B cell (primary cell): ENCODE results near the gene AQP12B. TPM values are rescaled to one million over a fixed set of nuclear protein-coding genes. Genes with fewer than 3 reads are reported as not detected.

Experiments used
- ATAC-seq: fragments of 200-7000 bp; cut with Tn5 transposase; one replicate; pipeline ENCODE4 v1.10.0; 2021; ENCODE audit warnings: low read depth, mild to moderate bottlenecking, moderate number of reproducible peaks, moderate library complexity
- CTCF ChIA-PET: fragments of 350-600 bp; sonication (Branson Sonifier 250); formaldehyde crosslinking; loops from one replicate; lab custom pipeline; 2021; ENCODE audit warnings: antibody characterized with exemption, inconsistent platforms; lab: Charles Lee
- POLR2A ChIA-PET: fragments of 350-600 bp; sonication (Branson Sonifier 250); formaldehyde crosslinking; loops from one replicate; lab custom pipeline; 2021; ENCODE audit warnings: antibody characterized with exemption; lab: Charles Lee
- DNase-seq: peaks from one replicate; pipeline ENCODE4 v3.0.0; 2013
- H2AFZ ChIP-seq: 2 replicates; pipeline ENCODE4 v1.6.1; 2012; ENCODE audit warnings: mild to moderate bottlenecking, low read depth, low read length; ENCODE audit not compliant: insufficient read depth, poor library complexity, severe bottlenecking
- H3K27ac ChIP-seq, 2 donors: 1 replicate in 1 of 2; 2 replicates in 1 of 2; pipeline ENCODE4 v1.5.1; 2012 to 2013; ENCODE audit warnings: low read length in 2 of 2, mild to moderate bottlenecking in 2 of 2, moderate library complexity in 1 of 2
- H3K27me3 ChIP-seq, 4 experiments: fragments of 200-600 bp in 1 of 4; sonication (generic) in 1 of 4; replicated peaks in 1 of 4; 1 replicate in 2 of 4; 2 replicates in 2 of 4; pipeline versions ENCODE4 v1.6.1 to v1.7.0; 2013 to 2016; ENCODE audit warnings: low read length in 3 of 4, mild to moderate bottlenecking in 2 of 4, mixed read lengths in 1 of 4, moderate library complexity in 1 of 4; ENCODE audit not compliant: insufficient read depth in 4 of 4, control insufficient read depth in 3 of 4; ENCODE audit errors: control extremely low read depth in 1 of 4
- H3K36me3 ChIP-seq, 2 experiments: replicated peaks in 1 of 2; 1 replicate in 1 of 2; 2 replicates in 1 of 2; pipeline versions ENCODE4 v1.6.1 to v1.7.1; 2013; ENCODE audit warnings: low read length in 1 of 2; ENCODE audit not compliant: insufficient read depth in 2 of 2, control insufficient read depth in 1 of 2; ENCODE audit errors: control extremely low read depth in 1 of 2, extremely low read depth in 1 of 2
- H3K4me1 ChIP-seq, 2 donors: fragments of 200-600 bp in 1 of 2; sonication (generic) in 1 of 2; 1 replicate in 1 of 2; 2 replicates in 1 of 2; pipeline versions ENCODE4 v1.5.1 to v1.6.1; 2013 to 2017; ENCODE audit warnings: low read length in 2 of 2; ENCODE audit not compliant: control insufficient read depth in 2 of 2, insufficient read depth in 2 of 2
- H3K4me2 ChIP-seq: replicated peaks from 2 replicates; pipeline ENCODE3; 2012; ENCODE audit warnings: mild to moderate bottlenecking, low read depth, low read length; ENCODE audit not compliant: poor library complexity, severe bottlenecking
- H3K4me3 ChIP-seq, 5 experiments: fragments of 200-600 bp in 1 of 5; sonication (generic) in 1 of 5; 1 replicate in 3 of 5; 2 replicates in 2 of 5; pipeline versions ENCODE4 v1.5.1 to v1.7.0; 2011 to 2016; ENCODE audit warnings: low read length in 4 of 5, mild to moderate bottlenecking in 4 of 5, low read depth in 2 of 5, control low read depth in 1 of 5, moderate library complexity in 1 of 5; ENCODE audit not compliant: insufficient read depth in 1 of 5; ENCODE audit errors: control extremely low read depth in 1 of 5, extremely low read depth in 1 of 5
- H3K79me2 ChIP-seq: fragments of 200-600 bp; sonication (generic); one replicate; pipeline ENCODE4 v1.6.0; 2016; ENCODE audit warnings: low read length; ENCODE audit not compliant: control insufficient read depth, insufficient read depth
- H3K9ac ChIP-seq: fragments of 200-600 bp; sonication (generic); 2 replicates; pipeline ENCODE4 v1.6.1; 2017; ENCODE audit warnings: mild to moderate bottlenecking, low read length, moderate library complexity
- H3K9me3 ChIP-seq, 3 donors: one replicate each; pipeline versions ENCODE4 v1.6.1 to v1.7.1; 2013; ENCODE audit warnings: low read length in 2 of 3; ENCODE audit not compliant: control insufficient read depth in 2 of 3, insufficient read depth in 1 of 3; ENCODE audit errors: control extremely low read depth in 1 of 3
- H4K20me1 ChIP-seq: 2 replicates; pipeline ENCODE4 v1.6.0; 2012; ENCODE audit warnings: mild to moderate bottlenecking, low read length; ENCODE audit not compliant: insufficient read depth, control insufficient read depth, poor library complexity, severe bottlenecking
- H3K27ac Mint-ChIP-seq: one replicate; pipeline ENCODE4 v1.8.0; 2021; ENCODE audit warnings: mixed read lengths
- H3K27me3 Mint-ChIP-seq: one replicate; pipeline ENCODE4 v1.8.0; 2021; ENCODE audit warnings: mixed read lengths
- H3K4me1 Mint-ChIP-seq: one replicate; pipeline ENCODE4 v1.8.0; 2021; ENCODE audit warnings: mixed read lengths
- H3K4me3 Mint-ChIP-seq: one replicate; pipeline ENCODE4 v1.8.0; 2021; ENCODE audit warnings: mixed read lengths
- H3K9me3 Mint-ChIP-seq: one replicate; pipeline ENCODE4 v1.8.0; 2022; ENCODE audit warnings: mixed read lengths; ENCODE audit not compliant: insufficient read depth
- EZH2 ChIP-seq: IDR thresholded peaks from 2 replicates; pipeline ENCODE4 v1.6.1; 2012; ENCODE audit warnings: borderline replicate concordance, low read depth, mild to moderate bottlenecking, moderate library complexity, low read length; ENCODE audit not compliant: insufficient read depth, poor library complexity, severe bottlenecking
- WGBS: methylation state at CpG from one replicate; pipeline ENCODE4 v1.1.5; 2013; ENCODE audit warnings: missing lambda C conversion rate; ENCODE audit not compliant: insufficient coverage; 5-methylcytosine and 5-hydroxymethylcytosine counted together
- intact Hi-C: fragments of 100-400 bp; cut with micrococcal nuclease; formaldehyde crosslinking; loops from one replicate; pipeline ENCODE4 v1.10.0; 2022
- polyA plus RNA-seq: library from polyadenylated mRNA; depleted of rRNA; stranded (reverse); fragments of >200 nt; gene quantifications from 2 replicates; pipeline ENCODE4 v1.2.3, GENCODE V29; 2012
- total RNA-seq, 2 donors: library from RNA; stranded (reverse); fragments of 120-200 nt in 1 of 2; gene quantifications; 1 replicate in 1 of 2; 2 replicates in 1 of 2; pipeline versions ENCODE4 v1.2.3 to v1.2.4, GENCODE V29; 2013 to 2022
- TF ChIP-seq, protein P1 (sequence below): fragments of 200-600 bp; IDR thresholded peaks from one replicate; pipeline ENCODE4 v1.8.0; 2022; ENCODE audit warnings: antibody characterized with exemption, mild to moderate bottlenecking

AQP12B gene
- total and polyA plus RNA-seq, 2 donors (not counting 1 experiment from before 2014, with no cell fraction given): not detected

DNA sequence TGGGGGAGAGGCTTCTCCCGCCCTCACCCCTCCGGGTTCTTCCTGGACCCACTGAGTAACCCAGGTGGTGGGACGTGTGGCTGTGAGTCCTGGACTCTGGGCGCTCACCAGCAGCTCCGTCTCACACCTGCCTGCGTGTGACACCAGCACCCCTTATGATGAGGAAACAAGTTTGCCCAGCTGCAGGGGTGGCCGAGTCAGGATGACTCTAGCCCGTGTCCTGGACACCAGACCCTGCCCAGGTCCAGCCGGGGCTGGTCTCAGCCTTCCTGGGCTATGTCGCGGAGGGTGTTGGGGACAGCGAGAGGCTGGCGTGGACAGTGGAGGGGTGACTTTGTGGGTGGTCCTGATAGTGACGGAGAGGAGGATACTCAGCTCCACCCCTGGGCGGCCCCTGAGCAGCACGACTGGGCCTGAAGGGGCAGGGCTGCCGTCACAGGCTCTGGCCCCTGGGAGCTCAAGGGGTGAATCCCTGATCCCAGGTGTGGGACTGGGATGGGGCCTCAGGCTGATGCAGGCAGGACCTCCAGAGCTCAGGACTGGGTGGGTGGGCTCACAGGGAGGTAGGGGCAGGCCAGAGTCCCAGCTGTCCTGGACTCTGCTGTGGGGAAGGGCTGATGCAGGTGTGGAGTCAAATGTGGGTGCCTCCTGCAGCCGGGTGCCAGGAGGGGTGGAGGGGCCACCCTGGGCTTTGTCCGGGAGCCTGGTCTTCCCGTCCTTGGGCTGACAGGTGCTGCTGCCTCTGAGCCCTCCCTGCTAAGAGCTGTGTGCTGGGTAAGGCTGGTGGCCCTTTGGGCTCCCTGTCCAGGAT lies 53.7 kb downstream of the AQP12B start:
- H3K79me2 ChIP-seq: no peaks in the 10 kb centered on the region
- H3K4me1 ChIP-seq: peaks cover 13 to 16% of the 10 kb centered on the region in 2 donors
- intact Hi-C loops: no loop called here
- H3K36me3 ChIP-seq: no peaks in the 10 kb centered on the region
- no peak overlapping the region for H3K27ac Mint-ChIP-seq
- no peak overlapping the region for H2AFZ ChIP-seq
- H3K9me3 Mint-ChIP-seq: peaks cover 4% of the 10 kb centered on the region
- H3K27me3 Mint-ChIP-seq: peaks cover 6% of the 10 kb centered on the region
- H3K4me1 Mint-ChIP-seq: peaks cover 6% of the 10 kb centered on the region
- CTCF ChIA-PET: no interaction called here
- ATAC-seq (no peak), DNase-seq (no peak)
- peaks cover 0 to 5% (median 0%) of the 10 kb centered on the region in 4 experiments for H3K27me3 ChIP-seq
- H3K27ac ChIP-seq: no peak overlapping the region
- no peak overlapping the region for H3K9ac ChIP-seq
- H3K4me3 ChIP-seq: no peak overlapping the region
- no peak overlapping the region for H3K4me2 ChIP-seq
- no peak overlapping the region for H3K4me3 Mint-ChIP-seq
- POLR2A ChIA-PET: interaction anchor here (0.5 kb wide), 1 partner anchor 887 kb away, joined by 4 read pairs; no protein-coding TSS in a partner anchor
- H3K9me3 ChIP-seq: peaks cover 0 to 19% (median 10%) of the 10 kb centered on the region in 3 donors
- H4K20me1 ChIP-seq: no peaks in the 10 kb centered on the region
- 93% methylated on average over 19 of the region's 20 CpGs for WGBS
- no peak for TF ChIP-seq EZH2
- TF ChIP-seq, protein P1, sequence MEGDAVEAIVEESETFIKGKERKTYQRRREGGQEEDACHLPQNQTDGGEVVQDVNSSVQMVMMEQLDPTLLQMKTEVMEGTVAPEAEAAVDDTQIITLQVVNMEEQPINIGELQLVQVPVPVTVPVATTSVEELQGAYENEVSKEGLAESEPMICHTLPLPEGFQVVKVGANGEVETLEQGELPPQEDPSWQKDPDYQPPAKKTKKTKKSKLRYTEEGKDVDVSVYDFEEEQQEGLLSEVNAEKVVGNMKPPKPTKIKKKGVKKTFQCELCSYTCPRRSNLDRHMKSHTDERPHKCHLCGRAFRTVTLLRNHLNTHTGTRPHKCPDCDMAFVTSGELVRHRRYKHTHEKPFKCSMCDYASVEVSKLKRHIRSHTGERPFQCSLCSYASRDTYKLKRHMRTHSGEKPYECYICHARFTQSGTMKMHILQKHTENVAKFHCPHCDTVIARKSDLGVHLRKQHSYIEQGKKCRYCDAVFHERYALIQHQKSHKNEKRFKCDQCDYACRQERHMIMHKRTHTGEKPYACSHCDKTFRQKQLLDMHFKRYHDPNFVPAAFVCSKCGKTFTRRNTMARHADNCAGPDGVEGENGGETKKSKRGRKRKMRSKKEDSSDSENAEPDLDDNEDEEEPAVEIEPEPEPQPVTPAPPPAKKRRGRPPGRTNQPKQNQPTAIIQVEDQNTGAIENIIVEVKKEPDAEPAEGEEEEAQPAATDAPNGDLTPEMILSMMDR: no peak

GRCh38 chr2:240628507-240628807 lies 54.2 kb downstream of the AQP12B start:
- Mint-ChIP-seq H3K27ac (no peak overlapping the region), H3K4me1 (peaks cover 6% of the 10 kb centered on the region), H3K9me3 (peaks cover 4% of the 10 kb centered on the region), H3K4me3 (no peak overlapping the region), H3K27me3 (peaks cover 6% of the 10 kb centered on the region)
- Histone ChIP-seq H3K4me2 (no peak overlapping the region), H4K20me1 (no peaks in the 10 kb centered on the region), H3K79me2 (no peaks in the 10 kb centered on the region), H3K4me3 (no peak overlapping the region), H3K9ac (no peak overlapping the region), H3K27ac (no peak overlapping the region), H3K4me1 (peaks cover 13 to 16% of the 10 kb centered on the region in 2 donors), H3K9me3 (peaks cover 0 to 14% (median 4%) of the 10 kb centered on the region in 3 donors), H3K27me3 (peaks cover 0 to 9% (median 0%) of the 10 kb centered on the region in 4 experiments), H2AFZ (no peak overlapping the region), H3K36me3 (no peaks in the 10 kb centered on the region)
- intact Hi-C loops: no loop called here
- 97% methylated on average over 6 of the region's 7 CpGs for WGBS
- DNase-seq (no peak), ATAC-seq (no peak)
- TF ChIP-seq, protein P1: no peak
- TF ChIP-seq EZH2: no peak
- CTCF ChIA-PET: no interaction called here
- POLR2A ChIA-PET: interaction anchor here (0.5 kb wide), 1 partner anchor 887 kb away, joined by 4 read pairs; no protein-coding TSS in a partner anchor
